ENCODE results near the gene HMGB3.

Gene HMGB3

DNA sequence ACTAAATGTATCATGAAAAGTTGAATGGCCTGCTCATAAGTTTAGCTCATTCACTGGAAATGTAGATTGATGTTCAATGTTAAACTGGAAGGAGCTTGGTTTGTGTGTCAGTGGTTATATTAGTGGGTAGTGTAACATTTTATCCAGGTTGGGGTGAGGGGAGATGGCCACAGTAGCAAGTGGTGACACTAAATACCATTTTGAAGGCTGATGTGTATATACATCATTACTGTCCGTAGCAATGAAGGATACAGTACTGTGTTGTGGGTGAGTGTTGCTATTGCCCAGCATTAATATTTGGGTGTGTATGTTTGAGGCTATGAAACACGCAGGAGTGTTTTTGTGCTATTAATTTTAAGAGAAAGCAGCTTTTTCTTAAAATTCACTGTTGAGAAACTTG is 6.3 kb downstream of the HMGB3 start:
- H3K9me3 Mint-ChIP-seq: peaks cover 13% of the 10 kb centered on the region
- no peak overlapping the region for H3K4me3 Mint-ChIP-seq
- H3K4me1 Mint-ChIP-seq: peaks cover 7% of the 10 kb centered on the region
- H3K36me3 Mint-ChIP-seq (ENCODE audit: low read depth): peaks cover 30% of the 10 kb centered on the region
- no peaks in the 10 kb centered on the region for H3K27me3 Mint-ChIP-seq (ENCODE audit: low read depth)
- no peak overlapping the region for H3K27ac Mint-ChIP-seq
- TF ChIP-seq, protein P1, sequence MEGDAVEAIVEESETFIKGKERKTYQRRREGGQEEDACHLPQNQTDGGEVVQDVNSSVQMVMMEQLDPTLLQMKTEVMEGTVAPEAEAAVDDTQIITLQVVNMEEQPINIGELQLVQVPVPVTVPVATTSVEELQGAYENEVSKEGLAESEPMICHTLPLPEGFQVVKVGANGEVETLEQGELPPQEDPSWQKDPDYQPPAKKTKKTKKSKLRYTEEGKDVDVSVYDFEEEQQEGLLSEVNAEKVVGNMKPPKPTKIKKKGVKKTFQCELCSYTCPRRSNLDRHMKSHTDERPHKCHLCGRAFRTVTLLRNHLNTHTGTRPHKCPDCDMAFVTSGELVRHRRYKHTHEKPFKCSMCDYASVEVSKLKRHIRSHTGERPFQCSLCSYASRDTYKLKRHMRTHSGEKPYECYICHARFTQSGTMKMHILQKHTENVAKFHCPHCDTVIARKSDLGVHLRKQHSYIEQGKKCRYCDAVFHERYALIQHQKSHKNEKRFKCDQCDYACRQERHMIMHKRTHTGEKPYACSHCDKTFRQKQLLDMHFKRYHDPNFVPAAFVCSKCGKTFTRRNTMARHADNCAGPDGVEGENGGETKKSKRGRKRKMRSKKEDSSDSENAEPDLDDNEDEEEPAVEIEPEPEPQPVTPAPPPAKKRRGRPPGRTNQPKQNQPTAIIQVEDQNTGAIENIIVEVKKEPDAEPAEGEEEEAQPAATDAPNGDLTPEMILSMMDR (IDR thresholded peaks at IDR 0.05; ENCODE audit: unreplicated experiment in 3 of 3): no peak

DNA sequence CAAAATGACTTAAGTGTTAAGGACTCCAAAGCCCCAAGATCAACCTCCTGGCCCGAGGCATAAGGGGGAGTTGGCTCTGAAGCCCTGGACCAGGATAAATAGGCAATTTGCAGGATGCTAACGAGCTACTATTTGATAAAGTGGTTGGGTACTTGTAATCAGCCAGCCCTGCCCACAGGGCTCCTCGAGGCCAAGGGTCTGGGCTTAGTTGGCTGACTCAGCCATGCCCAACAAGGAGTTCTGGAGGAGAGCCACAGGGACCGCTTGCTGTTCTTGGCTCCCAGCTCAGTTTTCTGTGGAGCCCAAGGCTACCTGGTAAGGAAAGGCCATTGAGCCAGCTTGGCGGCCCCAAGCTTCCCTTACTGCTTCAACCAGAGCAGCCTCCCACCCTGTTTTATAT is 7.8 kb downstream of the HMGB3 start:
- H3K9me3 Mint-ChIP-seq: peaks cover 8% of the 10 kb centered on the region
- no peak overlapping the region for H3K27ac Mint-ChIP-seq

DNA sequence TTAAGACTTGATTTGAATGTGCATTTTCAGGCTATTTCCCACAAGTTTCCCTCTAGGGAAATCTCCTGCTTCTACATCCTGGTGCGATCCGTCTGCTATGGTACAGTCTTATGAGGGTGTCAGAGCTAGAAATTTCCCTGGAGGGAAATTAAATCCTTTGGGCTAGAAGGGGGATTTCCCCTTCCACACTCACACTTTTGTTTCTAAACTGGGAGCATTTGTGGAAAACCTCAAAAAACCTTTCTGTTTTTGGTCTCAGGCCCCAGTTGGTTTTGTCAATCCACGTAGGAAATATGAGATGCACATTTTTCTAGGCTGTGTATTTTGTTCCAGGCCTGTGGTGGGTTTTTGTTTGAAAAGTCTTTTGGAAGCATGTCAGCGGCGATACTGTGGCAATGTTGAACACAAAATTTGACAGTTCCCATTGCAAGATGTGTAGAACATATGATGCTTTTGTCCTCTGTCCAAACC is 17.8 kb downstream of the HMGB3 start:
- Mint-ChIP-seq H3K4me3 (no peak overlapping the region), H3K27ac (peak overlapping the region; percentile 31 to 60 (median 39)), H3K9me3 (peaks cover 18% of the 10 kb centered on the region), H3K4me1 (no peaks in the 10 kb centered on the region), H3K27me3 (ENCODE audit: low read depth) (no peaks in the 10 kb centered on the region), H3K36me3 (ENCODE audit: low read depth) (no peaks in the 10 kb centered on the region)
- TF ChIP-seq, protein P1 (IDR thresholded peaks at IDR 0.05; ENCODE audit: unreplicated experiment in 3 of 3): no peak

More for the DNA sequence above, 7.8 kb downstream of the HMGB3 start:
- Mint-ChIP-seq H3K27me3 (ENCODE audit: low read depth) (no peaks in the 10 kb centered on the region), H3K36me3 (ENCODE audit: low read depth) (peaks cover 20% of the 10 kb centered on the region), H3K4me1 (no peaks in the 10 kb centered on the region), H3K4me3 (no peak overlapping the region)
- TF ChIP-seq, protein P1 (IDR thresholded peaks at IDR 0.05; ENCODE audit: unreplicated experiment in 3 of 3): no peak

DNA sequence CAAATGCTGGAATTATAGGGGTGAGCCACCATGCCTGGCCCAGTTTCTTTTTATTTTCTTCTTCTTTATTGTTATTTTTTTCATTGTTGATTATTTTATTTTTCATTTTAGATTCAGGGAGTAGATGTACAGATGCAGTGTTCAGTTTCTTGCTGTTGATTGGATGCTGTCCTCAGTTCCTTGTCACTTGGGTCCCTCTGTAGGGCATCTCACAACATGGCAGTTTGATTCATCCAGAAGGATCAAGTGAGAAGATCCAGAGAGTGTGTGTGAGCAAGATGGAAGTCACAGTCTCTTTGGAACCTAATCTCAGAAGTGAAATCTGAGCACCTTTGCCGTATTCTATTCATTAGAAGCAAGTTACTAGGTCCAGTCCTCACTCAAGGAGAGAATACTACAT is 20.9 kb downstream of the HMGB3 start:
- H3K4me1 Mint-ChIP-seq: no peaks in the 10 kb centered on the region
- H3K27me3 Mint-ChIP-seq (ENCODE audit: low read depth): no peaks in the 10 kb centered on the region
- H3K27ac Mint-ChIP-seq: no peak overlapping the region
- peaks cover 14% of the 10 kb centered on the region for H3K9me3 Mint-ChIP-seq
- H3K4me3 Mint-ChIP-seq: no peak overlapping the region
- TF ChIP-seq, protein P1 (IDR thresholded peaks at IDR 0.05; ENCODE audit: unreplicated experiment in 3 of 3): no peak
- H3K36me3 Mint-ChIP-seq (ENCODE audit: low read depth): no peaks in the 10 kb centered on the region

DNA sequence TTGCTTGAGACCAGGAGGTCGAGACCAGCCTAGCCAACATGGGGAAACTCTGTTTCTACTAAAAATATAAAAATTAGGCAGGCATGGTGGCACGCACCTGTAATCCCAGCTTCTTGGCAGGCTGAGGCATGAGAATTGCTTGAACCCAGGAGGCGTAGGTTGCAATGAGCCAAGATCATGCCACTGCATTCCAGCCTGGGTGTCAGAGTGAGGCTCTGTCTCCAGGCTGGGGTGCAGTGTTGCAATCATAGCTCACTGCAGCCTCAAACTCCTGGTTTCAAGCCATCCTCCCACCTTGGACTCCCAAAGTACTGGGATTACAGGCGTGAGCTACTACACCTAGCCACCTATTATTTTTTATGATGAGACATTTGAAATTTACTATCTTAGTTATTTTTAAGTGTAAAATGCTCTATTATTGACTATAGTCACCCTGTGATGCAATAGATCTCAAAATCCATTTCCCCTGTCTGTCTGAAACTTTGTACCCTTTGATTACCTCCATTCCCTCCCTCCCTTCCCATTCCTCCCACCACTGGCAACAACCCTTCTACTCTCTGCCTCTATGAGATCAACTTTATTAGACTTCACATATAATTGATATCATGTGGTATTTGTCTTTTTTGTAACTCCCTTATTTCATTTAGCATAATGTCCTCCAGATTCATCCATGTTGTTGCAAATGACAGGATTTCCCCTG is 23.4 kb downstream of the HMGB3 start:
- no peak overlapping the region for H3K4me3 Mint-ChIP-seq
- H3K9me3 Mint-ChIP-seq: peaks cover 26% of the 10 kb centered on the region
- no peak overlapping the region for H3K27ac Mint-ChIP-seq
- no peaks in the 10 kb centered on the region for H3K36me3 Mint-ChIP-seq (ENCODE audit: low read depth)
- no peaks in the 10 kb centered on the region for H3K4me1 Mint-ChIP-seq
- TF ChIP-seq, protein P1 (IDR thresholded peaks at IDR 0.05; ENCODE audit: unreplicated experiment in 3 of 3): no peak
- H3K27me3 Mint-ChIP-seq (ENCODE audit: low read depth): no peaks in the 10 kb centered on the region

DNA sequence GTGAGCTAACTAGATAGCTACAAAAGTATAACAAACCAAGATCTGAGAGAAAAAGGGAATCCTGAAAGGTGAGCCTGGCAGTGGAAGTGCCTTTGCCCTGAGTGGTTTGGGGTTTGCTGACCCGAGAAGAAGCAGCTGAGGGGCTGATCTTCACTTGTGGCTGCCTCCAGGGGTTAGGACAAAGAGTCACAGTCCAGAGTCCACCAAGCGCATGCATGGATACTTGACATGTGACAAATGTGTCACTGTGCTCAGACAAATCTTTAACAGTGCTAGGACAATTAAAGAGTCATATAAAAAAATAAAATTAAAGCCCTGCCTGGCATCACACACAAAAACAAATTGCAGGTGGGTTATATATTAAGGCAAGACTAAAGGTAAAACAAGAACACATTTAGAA is 26.4 kb downstream of the HMGB3 start:
- H3K27me3 Mint-ChIP-seq (ENCODE audit: low read depth): no peaks in the 10 kb centered on the region
- no peaks in the 10 kb centered on the region for H3K36me3 Mint-ChIP-seq (ENCODE audit: low read depth)
- no peak overlapping the region for H3K4me3 Mint-ChIP-seq
- peaks cover 43% of the 10 kb centered on the region for H3K9me3 Mint-ChIP-seq
- no peak overlapping the region for H3K27ac Mint-ChIP-seq
- H3K4me1 Mint-ChIP-seq: no peaks in the 10 kb centered on the region
- TF ChIP-seq, protein P1 (IDR thresholded peaks at IDR 0.05; ENCODE audit: unreplicated experiment in 3 of 3): no peak
